Lung (tissue), 12 donors: ENCODE results near the gene GLB1L3. TPM values are rescaled to one million over a fixed set of nuclear protein-coding genes. Genes with fewer than 3 reads are reported as not detected.

ENCODE experiments used
- ATAC-seq: fragments of 200-7000 bp; cut with Tn5 transposase; one replicate; pipeline ENCODE4 v1.9.1; 2020; ENCODE audit warnings: moderate number of reproducible peaks; ENCODE audit not compliant: insufficient read depth, low FRiP score
- DNase-seq, 3 donors: peaks; one replicate each; pipeline ENCODE4 v3.0.0-alpha.2; 2013 to 2017
- H3K27ac ChIP-seq, 2 donors: one replicate each; pipeline ENCODE4 v1.5.1; 2013; ENCODE audit warnings: mild to moderate bottlenecking in 2 of 2, moderate library complexity in 2 of 2, control low read depth in 1 of 2, inconsistent platforms in 1 of 2, low read depth in 1 of 2, low read length in 1 of 2
- H3K27me3 ChIP-seq, 3 donors: one replicate each; pipeline ENCODE4 v1.5.1; 2013; ENCODE audit warnings: low read length in 2 of 3; ENCODE audit not compliant: control insufficient read depth in 3 of 3, insufficient read depth in 3 of 3
- H3K36me3 ChIP-seq, 4 donors: one replicate each; pipeline ENCODE4 v1.5.1; 2013; ENCODE audit warnings: low read length in 4 of 4, mild to moderate bottlenecking in 1 of 4, moderate library complexity in 1 of 4; ENCODE audit not compliant: control insufficient read depth in 4 of 4, insufficient read depth in 4 of 4
- H3K4me1 ChIP-seq, 5 donors: one replicate each; pipeline ENCODE4 v1.5.1; 2013; ENCODE audit warnings: low read length in 5 of 5, mild to moderate bottlenecking in 2 of 5, moderate library complexity in 1 of 5; ENCODE audit not compliant: control insufficient read depth in 5 of 5, insufficient read depth in 5 of 5
- H3K4me3 ChIP-seq: one replicate; pipeline ENCODE4 v1.5.1; 2013; ENCODE audit warnings: mild to moderate bottlenecking, control low read depth, moderate library complexity
- H3K9ac ChIP-seq, 2 donors: one replicate each; pipeline ENCODE4 v1.5.1; 2013; ENCODE audit warnings: low read length in 2 of 2, control low read depth in 1 of 2; ENCODE audit not compliant: insufficient read depth in 1 of 2
- H3K9me3 ChIP-seq, 4 donors: one replicate each; pipeline ENCODE4 v1.5.1; 2013; ENCODE audit warnings: low read length in 3 of 4, mild to moderate bottlenecking in 1 of 4, moderate library complexity in 1 of 4; ENCODE audit not compliant: control insufficient read depth in 4 of 4, insufficient read depth in 3 of 4
- CTCF ChIP-seq: IDR thresholded peaks from 2 replicates; pipeline ENCODE4 v1.5.1; 2012; ENCODE audit warnings: mild to moderate bottlenecking; ENCODE audit errors: control extremely low read depth, extremely low read depth
- WGBS, 2 donors: extraction: QIAGEN DNeasy Blood & Tissue Kit; methylation state at CpG; one replicate each; pipeline ENCODE4 v1.1.7; 2013; 5-methylcytosine and 5-hydroxymethylcytosine counted together
- polyA plus RNA-seq, 2 donors: library from polyadenylated mRNA; stranded (reverse); fragments of 200-250 nt; gene quantifications; one replicate each; pipeline ENCODE4 v1.2.1, GENCODE V29; 2013
- total RNA-seq, 2 donors: library from RNA; depleted of rRNA in 1 of 2; stranded (reverse); fragments of >200 nt in 1 of 2; gene quantifications; one replicate each; pipeline ENCODE4 v1.2.1, GENCODE V29; 2014 to 2021
- donor health status: control.
- donor health status: control.
- donor health status: Bipolar disorder and iron deficiency.
- donor health status: healthy.
- donor health status: DM: yes; HTN: yes; CAD: no.

GLB1L3 gene
- total and polyA plus RNA-seq, 4 donors = 0.06 to 0.29 (median 0.18) TPM; not detected in 1

- Histone ChIP-seq H3K4me1 (peaks cover 4 to 22% (median 12%) of the 10 kb centered on the region in 5 donors), H3K27me3 (no peaks in the 10 kb centered on the region), H3K36me3 (peaks cover 0 to 6% (median 0%) of the 10 kb centered on the region in 4 donors), H3K4me3 (no peak overlapping the region), H3K9ac (no peak overlapping the region), H3K9me3 (no peaks in the 10 kb centered on the region), H3K27ac (no peak overlapping the region)
- ATAC-seq = no peak
- DNase-seq = no peak
- WGBS, 2 donors = 77 to 83% methylated on average over 6 of the region's 6 CpGs
- TF ChIP-seq CTCF = no peak
These were observed 46.9 kb upstream of the GLB1L3 start for GRCh38 chr11:134229126-134229790.

- Histone ChIP-seq H3K27me3 (no peaks in the 10 kb centered on the region), H3K9ac (no peak overlapping the region), H3K4me1 (peaks cover 4 to 18% (median 12%) of the 10 kb centered on the region in 5 donors), H3K36me3 (peaks cover 0 to 10% (median 5%) of the 10 kb centered on the region in 4 donors), H3K27ac (no peak overlapping the region), H3K9me3 (no peaks in the 10 kb centered on the region), H3K4me3 (no peak overlapping the region)
- no peak for TF ChIP-seq CTCF
- no peak for ATAC-seq
- DNase-seq = no peak
- WGBS, 2 donors = 53 to 72% methylated on average over 4 of the region's 4 CpGs
These were observed 45.8 kb upstream of the GLB1L3 start for GRCh38 chr11:134230339-134230738.

GRCh38 chr11:134231958-134232659 lies 44.1 kb upstream of the GLB1L3 start:
- H3K27ac ChIP-seq = peak overlapping the region in 1 of 2 donors; percentile 15
- no peak for TF ChIP-seq CTCF
- H3K4me3 ChIP-seq = no peak overlapping the region
- ATAC-seq (no peak), DNase-seq (no peak)
- H3K9me3 ChIP-seq = no peaks in the 10 kb centered on the region
- H3K9ac ChIP-seq = no peak overlapping the region
- H3K4me1 ChIP-seq = peaks cover 0 to 7% (median under 1%) of the 10 kb centered on the region in 5 donors
- no peaks in the 10 kb centered on the region for H3K27me3 ChIP-seq
- H3K36me3 ChIP-seq = peaks cover 0 to 15% (median 6%) of the 10 kb centered on the region in 4 donors
- WGBS, 2 donors = 36 to 63% methylated on average over 10 of the region's 10 CpGs
